GM18499 (cell line): Measurements from ENCODE around the gene CEP162.
"Not testable (repeated sequence)": the region's sequence is repeated elsewhere in the genome, so short reads cannot be mapped to it uniquely, and the experiment has no call there.

Experiments
- ATAC-seq: cut with Tn5 transposase; IDR thresholded peaks from one replicate; pipeline ENCODE4 v1.9.1; 2021; ENCODE audit warnings: moderate number of reproducible peaks; ENCODE audit not compliant: insufficient read depth, unreplicated experiment

CEP162 gene

DNA sequence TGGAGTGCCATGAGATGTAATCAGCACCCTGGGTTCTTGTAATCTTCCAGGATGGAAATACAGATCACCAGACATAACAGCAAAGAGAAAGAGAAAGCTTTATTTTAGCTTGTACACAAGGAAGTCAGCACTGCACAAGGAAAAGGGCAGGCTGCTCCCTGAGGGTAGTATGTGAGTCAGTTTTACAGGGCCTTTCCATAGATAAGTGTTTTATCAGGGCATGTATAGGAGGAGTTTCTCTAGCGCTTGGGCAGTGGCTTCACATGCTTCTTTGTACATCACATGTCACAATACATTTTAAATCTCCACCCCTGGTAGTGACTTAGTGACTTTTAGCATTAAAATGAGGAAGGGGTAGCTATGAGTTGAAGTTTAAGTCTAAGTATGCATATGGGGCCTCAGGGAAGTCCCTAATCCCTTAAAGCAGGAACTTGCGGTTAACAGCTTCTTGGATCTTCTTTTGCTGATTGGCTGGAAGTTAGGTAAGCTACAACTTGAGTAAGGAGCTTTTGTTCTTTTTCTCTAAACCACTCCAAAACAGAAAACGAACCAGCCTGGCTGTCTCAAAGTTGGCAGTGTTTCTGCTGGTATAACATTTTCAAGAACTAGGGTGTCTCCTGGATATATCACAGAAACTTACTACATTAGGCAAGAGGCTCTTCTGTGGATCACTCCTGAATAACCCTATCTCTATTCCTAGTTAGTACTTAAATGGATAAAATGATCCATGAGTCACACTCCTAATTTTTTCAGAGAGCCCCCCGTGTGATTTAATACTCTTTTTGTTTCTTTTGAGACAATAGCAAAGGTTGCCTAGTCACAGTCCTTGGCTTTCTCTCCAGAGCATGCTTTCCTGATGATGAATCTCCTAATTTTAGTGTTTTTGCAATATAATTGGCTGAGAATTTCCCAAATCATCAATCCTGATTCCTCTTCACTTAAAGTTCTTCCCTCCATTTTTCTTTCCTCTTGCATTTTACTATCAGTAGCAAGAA lies 133.7 kb downstream of the CEP162 start:
- ATAC-seq = no peak

GRCh38 chr6:84089552-84089951 lies 137.9 kb downstream of the CEP162 start:
- no peak for ATAC-seq

DNA sequence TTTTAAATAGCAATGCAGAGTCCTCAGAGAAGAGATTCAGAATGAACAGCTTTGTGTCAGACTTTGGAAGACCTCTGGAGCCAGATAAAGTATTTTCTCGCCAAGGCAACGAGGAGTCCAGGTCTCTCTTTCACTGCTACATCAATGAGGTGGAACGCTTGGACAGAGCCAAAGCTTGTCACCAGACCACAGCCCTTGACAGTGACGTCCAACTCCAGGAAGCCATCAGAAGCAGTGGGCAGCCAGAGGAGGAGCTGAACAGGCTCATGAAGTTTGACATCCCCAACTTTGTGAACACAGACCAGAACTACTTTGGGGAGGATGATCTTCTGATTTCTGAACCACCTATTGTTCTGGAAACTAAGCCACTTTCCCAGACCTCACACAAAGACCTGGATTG lies 138.4 kb downstream of the CEP162 start:
- no peak for ATAC-seq

- no peak for ATAC-seq
These were observed 140.7 kb downstream of the CEP162 start for GRCh38 chr6:84086545-84087429.

DNA sequence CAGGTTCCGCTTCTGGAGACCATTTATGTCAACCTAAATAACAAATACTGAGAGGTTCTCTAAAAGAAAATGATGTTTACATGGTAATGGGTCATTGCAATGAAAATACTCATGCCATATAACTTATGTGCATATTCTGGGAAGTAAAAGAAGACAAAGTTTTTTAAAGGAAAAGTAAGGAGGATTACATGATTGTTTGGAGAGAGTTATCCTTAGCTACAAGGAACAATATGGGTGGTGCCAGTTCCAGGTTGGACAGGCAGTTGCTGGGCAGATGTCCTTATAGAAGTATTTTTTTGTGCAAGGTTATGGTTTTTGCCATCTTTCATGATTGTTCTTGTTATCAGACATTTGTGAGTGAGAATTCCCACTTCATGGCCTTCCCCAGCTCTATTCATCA lies 141.4 kb downstream of the CEP162 start:
- no peak for ATAC-seq

DNA sequence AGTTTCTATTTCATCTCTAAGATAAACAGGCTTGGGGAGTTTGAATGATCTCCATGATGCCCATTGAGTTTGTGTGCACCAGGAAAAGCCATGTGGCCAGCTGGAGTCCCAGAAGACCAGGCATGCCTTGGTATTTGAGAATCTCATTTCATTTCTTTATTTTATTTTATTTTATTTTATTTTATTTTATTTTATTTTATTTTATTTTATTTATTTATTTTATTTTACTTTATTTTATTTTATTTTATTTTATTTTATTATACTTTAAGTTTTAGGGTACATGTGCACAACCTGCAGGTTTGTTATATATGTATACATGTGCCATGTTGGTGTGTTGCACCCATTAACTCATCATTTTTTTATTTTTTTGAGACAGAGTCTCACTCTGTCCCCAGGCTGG lies 142.7 kb downstream of the CEP162 start:
- not testable (repeated sequence) for ATAC-seq

DNA sequence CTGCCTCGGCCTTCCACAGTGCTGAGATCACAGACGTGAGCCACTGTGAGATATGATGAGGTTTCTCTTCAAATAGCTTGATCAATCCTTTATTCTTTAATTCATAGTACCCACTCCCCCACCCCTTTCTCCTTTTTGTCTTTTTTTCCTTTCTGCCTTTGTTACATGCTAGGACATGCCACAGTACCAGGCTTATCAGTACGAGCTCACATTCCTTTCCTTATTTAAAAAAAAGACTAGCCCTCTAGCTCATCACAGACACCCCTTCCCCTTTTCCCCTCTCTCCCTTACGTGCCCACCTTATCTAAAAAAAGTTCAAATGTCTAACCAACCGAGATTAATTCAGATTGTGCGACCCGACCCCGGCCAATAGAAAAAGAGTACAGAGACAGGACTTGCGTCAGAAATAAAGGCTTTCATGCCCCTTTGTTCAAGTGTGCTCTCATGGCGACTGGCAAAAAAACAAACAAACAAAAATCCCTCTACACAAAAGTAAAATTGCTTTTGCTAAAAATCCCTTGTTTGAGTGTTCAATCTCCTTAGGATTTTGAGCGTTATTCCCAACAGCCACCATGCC lies 144.7 kb downstream of the CEP162 start:
- no peak for ATAC-seq

- no peak for ATAC-seq
These were observed 146.2 kb downstream of the CEP162 start for GRCh38 chr6:84081222-84081621.

GRCh38 chr6:84078335-84078734 lies 149.1 kb downstream of the CEP162 start:
- ATAC-seq = no peak

- ATAC-seq = no peak
These were observed 149.8 kb downstream of the CEP162 start for GRCh38 chr6:84077645-84078044.

DNA sequence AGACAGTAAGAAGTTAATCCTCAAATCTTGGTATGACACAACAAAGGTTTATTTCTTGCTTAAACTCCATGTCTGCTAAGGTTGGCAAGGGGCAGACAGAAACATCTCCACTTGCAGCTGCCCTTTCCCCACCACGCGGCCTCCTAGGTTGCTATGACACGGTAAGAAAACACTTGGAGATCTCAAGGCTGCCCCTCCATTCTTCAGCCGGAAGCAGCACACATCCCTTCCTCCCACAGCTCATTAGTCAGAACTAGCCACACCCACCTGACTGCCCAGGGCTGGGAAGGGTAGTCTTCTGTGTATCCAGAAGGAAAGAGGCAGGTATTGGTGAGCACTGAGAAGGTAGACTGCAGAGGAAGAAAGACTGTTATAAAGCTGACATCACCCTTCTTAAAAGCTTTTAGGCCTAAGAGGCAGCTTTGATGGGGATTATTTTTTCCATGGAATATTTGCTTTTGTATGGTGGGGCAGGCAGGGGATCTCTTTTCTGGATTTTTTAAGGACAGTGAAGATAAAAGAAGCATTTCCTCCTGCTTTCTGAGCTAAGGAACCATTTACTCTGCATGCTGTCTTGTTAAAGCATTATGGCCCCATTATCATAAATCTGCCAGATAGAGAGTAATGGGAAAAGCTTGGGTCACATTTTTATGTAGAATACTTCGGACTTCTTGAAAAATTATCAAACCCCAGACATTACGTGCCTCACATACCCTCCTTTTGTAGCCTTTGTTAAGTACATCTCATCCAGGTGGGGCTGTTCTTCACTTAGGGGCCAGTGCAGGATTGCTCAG lies 152.3 kb downstream of the CEP162 start:
- no peak for ATAC-seq
